HG02588 (cell line): ENCODE results near the gene GRM1.

Experiments
- ATAC-seq: cut with Tn5 transposase; IDR thresholded peaks from one replicate; pipeline ENCODE4 v1.9.1; 2021; ENCODE audit warnings: mild to moderate bottlenecking, moderate library complexity; ENCODE audit not compliant: unreplicated experiment

GRM1 gene

GRCh38 chr6:146361128-146361924 is 332.5 kb downstream of the GRM1 start:
- no peak for ATAC-seq

- no peak for ATAC-seq
Observed at GRCh38 chr6:146363838-146364607, 335.2 kb downstream of the GRM1 start.

GRCh38 chr6:146364816-146365594 is 336.1 kb downstream of the GRM1 start:
- no peak for ATAC-seq

GRCh38 chr6:146367061-146367460 is 338.2 kb downstream of the GRM1 start:
- no peak for ATAC-seq

GRCh38 chr6:146369866-146370265 is 341.0 kb downstream of the GRM1 start:
- no peak for ATAC-seq

GRCh38 chr6:146381486-146381885 is 352.6 kb downstream of the GRM1 start:
- no peak for ATAC-seq

GRCh38 chr6:146388736-146389364 is 360.0 kb downstream of the GRM1 start:
- no peak for ATAC-seq

- no peak for ATAC-seq
Observed at GRCh38 chr6:146389740-146390139, 360.9 kb downstream of the GRM1 start.

GRCh38 chr6:146397638-146398037 is 368.8 kb downstream of the GRM1 start:
- ATAC-seq, result no peak

- no peak for ATAC-seq
Observed at GRCh38 chr6:146402476-146402875, 373.6 kb downstream of the GRM1 start.

GRCh38 chr6:146408583-146408982 is 379.7 kb downstream of the GRM1 start:
- no peak for ATAC-seq

- no peak for ATAC-seq
Observed at GRCh38 chr6:146410851-146411595, 382.2 kb downstream of the GRM1 start.

GRCh38 chr6:146419576-146419975 is 390.7 kb downstream of the GRM1 start:
- ATAC-seq, result no peak

- no peak for ATAC-seq
Observed at GRCh38 chr6:146420255-146420654, 391.4 kb downstream of the GRM1 start.

- no peak for ATAC-seq
Observed at GRCh38 chr6:146422789-146423375, 394.0 kb downstream of the GRM1 start.

GRCh38 chr6:146423452-146423851 is 394.6 kb downstream of the GRM1 start:
- no peak for ATAC-seq

GRCh38 chr6:146426516-146426915 is 397.7 kb downstream of the GRM1 start:
- ATAC-seq, result no peak

- ATAC-seq, result no peak
Observed at GRCh38 chr6:146429831-146430230, 401.0 kb downstream of the GRM1 start.

GRCh38 chr6:146433881-146434731 is 405.2 kb downstream of the GRM1 start:
- no peak for ATAC-seq
